H1 (cell line): Measurements from ENCODE around the gene ZNF576. TPM values are rescaled to one million over a fixed set of nuclear protein-coding genes. Genes with fewer than 3 reads are reported as not detected.

Experiments
- CTCF ChIA-PET: fragments of 300-600 bp; sonication (Branson Sonifier 250); formaldehyde crosslinking; loops from one replicate; lab custom pipeline; 2021; ENCODE audit not compliant: partially characterized antibody; lab: Charles Lee
- POLR2A ChIA-PET: fragments of 300-600 bp; sonication (Branson Sonifier 250); formaldehyde crosslinking; loops from one replicate; lab custom pipeline; 2021; ENCODE audit warnings: inconsistent platforms; ENCODE audit not compliant: partially characterized antibody; lab: Charles Lee
- DNase-seq, 2 experiments: peaks; one replicate each; pipeline versions ENCODE4 v3.0.0 to v3.0.0-alpha.2; 2010 to 2022; ENCODE audit warnings: low spot score in 2 of 2, low read depth in 1 of 2, mixed read lengths in 1 of 2
- FAIRE-seq: peaks from 2 replicates; lab custom pipeline; 2011; peaks lifted over from hg19 to GRCh38; lab: Jason Lieb, UNC
- H2AFZ ChIP-seq: 2 replicates; pipeline ENCODE4 v1.8.1; 2012; ENCODE audit warnings: low read length, inconsistent platforms
- H2AK5ac ChIP-seq: 2 replicates; pipeline ENCODE4 v1.6.1; 2013; ENCODE audit warnings: low read depth, low read length
- H2BK120ac ChIP-seq: replicated peaks from 2 replicates; pipeline ENCODE3; 2013; ENCODE audit warnings: low read depth, low read length, inconsistent platforms
- H2BK12ac ChIP-seq: 2 replicates; pipeline ENCODE4 v1.6.1; 2013; ENCODE audit warnings: low read depth, low read length
- H2BK15ac ChIP-seq: 2 replicates; pipeline ENCODE4 v1.6.1; 2013; ENCODE audit warnings: low read length
- H2BK20ac ChIP-seq: 2 replicates; pipeline ENCODE4 v1.6.1; 2013; ENCODE audit warnings: low read length
- H2BK5ac ChIP-seq: 2 replicates; pipeline ENCODE4 v1.6.1; 2013; ENCODE audit warnings: low read depth, low read length
- H3K14ac ChIP-seq: 2 replicates; pipeline ENCODE4 v1.6.1; 2013; ENCODE audit warnings: inconsistent platforms; ENCODE audit not compliant: insufficient read length
- H3K18ac ChIP-seq: 2 replicates; pipeline ENCODE4 v1.6.1; 2013; ENCODE audit warnings: low read length; ENCODE audit errors: extremely low read depth
- H3K23ac ChIP-seq: 2 replicates; pipeline ENCODE4 v1.6.1; 2013; ENCODE audit warnings: inconsistent platforms; ENCODE audit not compliant: insufficient read length
- H3K23me2 ChIP-seq: 2 replicates; pipeline ENCODE4 v1.6.1; 2013; ENCODE audit warnings: low read depth, low read length
- H3K27ac ChIP-seq: 2 replicates; pipeline ENCODE4 v1.6.1; 2011; ENCODE audit warnings: low read depth, low read length, inconsistent platforms
- H3K27me3 ChIP-seq, 4 experiments: replicated peaks in 1 of 4; 1 replicate in 1 of 4; 2 replicates in 3 of 4; pipeline versions ENCODE4 v1.6.1 to v1.8.1; 2011 to 2013; ENCODE audit warnings: low read length in 3 of 4, mild to moderate bottlenecking in 3 of 4, inconsistent platforms in 2 of 4, mixed read lengths in 2 of 4, moderate library complexity in 1 of 4; ENCODE audit not compliant: control insufficient read depth in 3 of 4, insufficient read depth in 3 of 4; ENCODE audit errors: extremely low read depth in 1 of 4
- H3K36me3 ChIP-seq, 4 experiments: 2 replicates each; pipeline versions ENCODE4 v1.6.1 to v1.8.1; 2011 to 2013; ENCODE audit warnings: mild to moderate bottlenecking in 4 of 4, low read length in 3 of 4, moderate library complexity in 2 of 4, control low read depth in 1 of 4, inconsistent platforms in 1 of 4; ENCODE audit not compliant: insufficient read depth in 4 of 4, control insufficient read depth in 2 of 4
- H3K4ac ChIP-seq: replicated peaks from 2 replicates; pipeline ENCODE3; 2013; ENCODE audit warnings: low read length, low read depth, mixed read lengths, inconsistent platforms; ENCODE audit not compliant: insufficient read length
- H3K4me1 ChIP-seq, 4 experiments: replicated peaks in 1 of 4; 1 replicate in 1 of 4; 2 replicates in 3 of 4; pipeline versions ENCODE4 v1.6.1 to v1.8.1; 2011 to 2013; ENCODE audit warnings: low read length in 3 of 4, inconsistent platforms in 2 of 4, mixed read lengths in 1 of 4; ENCODE audit not compliant: insufficient read depth in 4 of 4, control insufficient read depth in 3 of 4
- H3K4me2 ChIP-seq, 2 experiments: 2 replicates each; pipeline versions ENCODE4 v1.6.1 to v1.8.1; 2011 to 2013; ENCODE audit warnings: low read depth in 2 of 2, low read length in 2 of 2, control low read depth in 1 of 2, inconsistent platforms in 1 of 2, mild to moderate bottlenecking in 1 of 2; ENCODE audit not compliant: insufficient read depth in 1 of 2
- H3K4me3 ChIP-seq, 4 experiments: fragments of 200-600, 300-600 bp in 1 of 4; sonication (generic), shearing (Covaris generic), sonication (Bioruptor Twin) in 1 of 4; 2 replicates each; pipeline versions ENCODE4 v1.5.1 to v1.8.1; 2011 to 2016; ENCODE audit warnings: low read length in 4 of 4, low read depth in 3 of 4, control low read depth in 2 of 4, inconsistent platforms in 2 of 4, mild to moderate bottlenecking in 2 of 4, mixed read lengths in 1 of 4, moderate library complexity in 1 of 4; ENCODE audit not compliant: insufficient read depth in 2 of 4; ENCODE audit errors: extremely low read depth in 1 of 4
- H3K56ac ChIP-seq: replicated peaks from 2 replicates; pipeline ENCODE3; 2013; ENCODE audit warnings: low read depth, mild to moderate bottlenecking, mixed read lengths, low read length, inconsistent platforms; ENCODE audit not compliant: insufficient read length
- H3K79me1 ChIP-seq: 2 replicates; pipeline ENCODE4 v1.6.1; 2013; ENCODE audit warnings: low read depth, low read length, control low read depth
- H3K79me2 ChIP-seq, 2 experiments: 2 replicates each; pipeline versions ENCODE4 v1.6.1 to v1.8.1; 2012 to 2013; ENCODE audit warnings: low read length in 2 of 2, mild to moderate bottlenecking in 2 of 2, inconsistent platforms in 1 of 2; ENCODE audit not compliant: insufficient read depth in 2 of 2, control insufficient read depth in 1 of 2
- H3K9ac ChIP-seq, 4 experiments: replicated peaks in 1 of 4; 1 replicate in 1 of 4; 2 replicates in 3 of 4; pipeline versions ENCODE4 v1.6.1 to v1.8.1; 2011 to 2013; ENCODE audit warnings: low read depth in 3 of 4, low read length in 3 of 4, control low read depth in 2 of 4, mild to moderate bottlenecking in 2 of 4, moderate library complexity in 2 of 4, inconsistent platforms in 1 of 4; ENCODE audit errors: extremely low read depth in 1 of 4
- H3K9me3 ChIP-seq, 2 experiments: 2 replicates each; pipeline versions ENCODE4 v1.6.1 to v1.8.1; 2012 to 2013; ENCODE audit warnings: mild to moderate bottlenecking in 2 of 2, moderate library complexity in 2 of 2, control low read depth in 1 of 2, inconsistent platforms in 1 of 2, low read depth in 1 of 2, low read length in 1 of 2, mixed read lengths in 1 of 2; ENCODE audit not compliant: insufficient read depth in 2 of 2
- H4K20me1 ChIP-seq, 2 experiments: replicated peaks in 1 of 2; 2 replicates each; pipeline versions ENCODE3 to v1.8.1; 2011 to 2013; ENCODE audit warnings: inconsistent platforms in 2 of 2, low read length in 2 of 2, mild to moderate bottlenecking in 1 of 2; ENCODE audit not compliant: insufficient read depth in 2 of 2, control insufficient read depth in 1 of 2
- H4K5ac ChIP-seq: 2 replicates; pipeline ENCODE4 v1.6.1; 2013; ENCODE audit warnings: low read length, low read depth, mixed read lengths, inconsistent platforms; ENCODE audit not compliant: insufficient read length
- H4K8ac ChIP-seq: 2 replicates; pipeline ENCODE4 v1.8.0; 2013; ENCODE audit warnings: mild to moderate bottlenecking, moderate library complexity, low read length, inconsistent platforms; ENCODE audit not compliant: insufficient read depth; ENCODE audit errors: extremely low read depth
- H4K91ac ChIP-seq: replicated peaks from 2 replicates; pipeline ENCODE3; 2013; ENCODE audit warnings: low read length, mixed read lengths, inconsistent platforms; ENCODE audit not compliant: insufficient read length
- POLR2A ChIP-seq, 2 experiments: IDR thresholded peaks; 1 replicate in 1 of 2; 2 replicates in 1 of 2; pipeline ENCODE4 v1.6.1; 2011; ENCODE audit warnings: low read depth in 2 of 2, low read length in 2 of 2, mild to moderate bottlenecking in 2 of 2; ENCODE audit errors: control extremely low read depth in 1 of 2
- POLR2AphosphoS5 ChIP-seq: IDR thresholded peaks from 2 replicates; pipeline ENCODE4 v1.6.1; 2011; ENCODE audit warnings: low read depth, low read length
- SIX5 ChIP-seq: IDR thresholded peaks from 2 replicates; pipeline ENCODE4 v1.6.1; 2011; ENCODE audit warnings: mild to moderate bottlenecking, low read depth, low read length
- WGBS, 2 experiments: shearing (Covaris generic) in 1 of 2; methylation state at CpG; one replicate each; pipeline versions ENCODE4 v1.1.6 to v1.1.7; 2013 to 2015; ENCODE audit warnings: low lambda C conversion rate in 2 of 2, mixed read lengths in 2 of 2, inconsistent platforms in 1 of 2, low coverage in 1 of 2, missing lambda C conversion rate in 1 of 2; ENCODE audit not compliant: insufficient replicate concordance in 2 of 2, insufficient coverage in 1 of 2, insufficient read length in 1 of 2; ENCODE audit errors: extremely low coverage in 1 of 2, missing lambda C conversion rate in 1 of 2; 5-methylcytosine and 5-hydroxymethylcytosine counted together
- polyA plus RNA-seq, 7 experiments: library from polyadenylated mRNA; depleted of rRNA in 3 of 7; stranded (reverse) in 5 of 7; unstranded in 2 of 7; fragments of >200 nt in 5 of 7; fragments of 200-250 nt in 2 of 7; gene quantifications; 1 replicate in 5 of 7; 2 replicates in 1 of 7; 4 replicates in 1 of 7; pipeline versions ENCODE4 v1.2.1 to v1.2.3, GENCODE V29; 2011 to 2013; ENCODE audit warnings: missing spikeins in 2 of 7, mixed read lengths in 2 of 7
- total RNA-seq: library from RNA; stranded (reverse); fragmentation: NEBNext Ultra II Directional; extraction: Animal tissue kit (Norgen Biotek cat#: 25700); gene quantifications from 2 replicates; pipeline ENCODE4 v1.2.1, GENCODE V29; 2021

The ZNF576 gene
- total and polyA plus RNA-seq, 2 of the 8 experiments (the other 6 are each of a cell fraction or from before 2014, with no cell fraction given) = 13.6 to 32.4 TPM

- Histone ChIP-seq H2AK5ac (no peak overlapping the region), H3K9me3 (no peaks in the 10 kb centered on the region), H2BK12ac (no peak overlapping the region), H3K79me1 (peaks cover 2% of the 10 kb centered on the region), H2AFZ (no peak overlapping the region), H3K23me2 (peaks cover 10% of the 10 kb centered on the region), H2BK120ac (no peak overlapping the region), H3K4me2 (peak overlapping the region; percentile 89 to 96), H3K27me3 (no peaks in the 10 kb centered on the region), H3K23ac (no peak overlapping the region), H2BK5ac (peak overlapping the region; percentile 97), H2BK15ac (no peak overlapping the region), H3K4me1 (peaks cover 6 to 16% (median 10%) of the 10 kb centered on the region in 4 experiments), H4K5ac (peak overlapping the region; percentile 11), H3K36me3 (no peaks in the 10 kb centered on the region), H3K79me2 (peaks cover 0 to 11% of the 10 kb centered on the region in 2 experiments; a peak in 2 of 4 replicates), H4K20me1 (peaks cover 0 to 3% of the 10 kb centered on the region in 2 experiments), H3K18ac (peak overlapping the region; percentile 51)
- FAIRE-seq = no peak
- 53% methylated on average over 22 of the region's 23 CpGs; no CpG with 5 or more reads in 1 of the 2 experiments for WGBS, 2 experiments
- POLR2A ChIA-PET = interaction anchor here (1.1 kb wide), 1 partner anchor 23 kb away, joined by 3 read pairs; no protein-coding TSS in a partner anchor
- peak; percentile 8; the same call in 1 of the 2 replicates for TF ChIP-seq POLR2AphosphoS5
- TF ChIP-seq SIX5 = no peak
- TF ChIP-seq POLR2A (IDR thresholded peaks at IDR 0.05; ENCODE audit: control extremely low read depth in 1 of 2, low read depth in 2 of 2, low read length in 2 of 2) = peak; percentile 8 to 43; a peak in 2 of 3 replicates
- TF ChIP-seq, all 59 proteins: peak for 2
- DNase-seq = no peak
- peak overlapping the region; percentile 63 for H3K4ac ChIP-seq
- no peak overlapping the region for H3K14ac ChIP-seq
- H3K27ac ChIP-seq = peak overlapping the region; percentile 99
- peak overlapping the region; percentile 43 for H3K56ac ChIP-seq
- CTCF ChIA-PET = interaction anchor here (0.6 to 1.3 kb wide), 4 partner anchors 22 to 171 kb away, joined by 3 to 4 read pairs (median 4); no protein-coding TSS in a partner anchor
- H2BK20ac ChIP-seq = no peak overlapping the region
- H3K9ac ChIP-seq = peak overlapping the region in 3 of 4 experiments; percentile 96 to 97 (median 96); a peak in 6 of 7 replicates
- H4K8ac ChIP-seq = peak overlapping the region; percentile 17
- peak overlapping the region; percentile 69 to 81 (median 76) for H3K4me3 ChIP-seq
- peak overlapping the region; percentile 7 for H4K91ac ChIP-seq
Observed at GRCh38 chr19:43620061-43621001, 23.9 kb downstream of the ZNF576 start.
